Activated CD4-positive, alpha-beta T cell treated with anti-CD3 and anti-CD28 coated beads for 36 hours (primary cell): ENCODE data around the gene SIRPB1. TPM values are rescaled to one million over a fixed set of nuclear protein-coding genes. Genes with fewer than 3 reads are reported as not detected.
"Not testable (repeated sequence)": the region's sequence is repeated elsewhere in the genome, so short reads cannot be mapped to it uniquely, and the experiment has no call there.

Experiments used
- ATAC-seq: fragments of 200-7000 bp; cut with Tn5 transposase; one replicate; pipeline ENCODE4 v1.10.0; 2021; ENCODE audit warnings: mild to moderate bottlenecking, moderate library complexity
- CTCF ChIA-PET: fragments of 350-600 bp; sonication (Branson Sonifier 250); formaldehyde crosslinking; loops from one replicate; lab custom pipeline; 2021; ENCODE audit warnings: antibody characterized with exemption; lab: Charles Lee
- POLR2A ChIA-PET: fragments of 350-600 bp; sonication (Branson Sonifier 250); formaldehyde crosslinking; loops from one replicate; lab custom pipeline; 2021; ENCODE audit warnings: antibody characterized with exemption, inconsistent platforms; lab: Charles Lee
- DNase-seq: peaks from one replicate; pipeline ENCODE4 v3.0.0-alpha.2; 2020
- H3K27ac Mint-ChIP-seq: one replicate; pipeline ENCODE4 v1.8.0; 2021; ENCODE audit warnings: mixed read lengths
- H3K27me3 Mint-ChIP-seq: one replicate; pipeline ENCODE4 v1.8.0; 2021; ENCODE audit warnings: mixed read lengths
- H3K36me3 Mint-ChIP-seq: one replicate; pipeline ENCODE4 v1.8.0; 2021; ENCODE audit warnings: low read depth, mixed read lengths
- H3K4me1 Mint-ChIP-seq: one replicate; pipeline ENCODE4 v1.8.0; 2021; ENCODE audit warnings: mixed read lengths
- H3K4me3 Mint-ChIP-seq: one replicate; pipeline ENCODE4 v1.8.0; 2021; ENCODE audit warnings: mild to moderate bottlenecking, moderate library complexity, mixed read lengths
- H3K9me3 Mint-ChIP-seq: one replicate; pipeline ENCODE4 v1.8.0; 2021; ENCODE audit warnings: low read depth, mixed read lengths
- intact Hi-C, 2 experiments: fragments of 100-400 bp; cut with DNase I in 1 of 2; cut with micrococcal nuclease in 1 of 2; formaldehyde crosslinking; loops; one replicate each; pipeline versions ENCODE4 v1.14.2 to v1.15.1; 2022 to 2024; cut with DNase I, micrococcal nuclease
- total RNA-seq, 2 experiments: library from RNA; stranded (reverse); gene quantifications; one replicate each; pipeline ENCODE4 v1.2.3, GENCODE V29; 2021

The SIRPB1 gene
- total RNA-seq, 2 experiments from 2014 or later, result 1.0 to 2.1 TPM

GRCh38 chr20:1657556-1658334, 37.9 kb upstream of the SIRPB1 start, which contains the start of gene SIRPG:
TSS of gene SIRPG (minus strand) at chr20:1657779. CDS start at chr20:1657714, 65 bp downstream.
- ChIA-PET CTCF (interaction anchor here (1.2 kb wide), 1 partner anchor 10 kb away, joined by 5 read pairs; no protein-coding TSS in a partner anchor), POLR2A (no interaction called here)
- H3K36me3 Mint-ChIP-seq, result peaks cover 40% of the 10 kb centered on the region
- peaks cover 90% of the 10 kb centered on the region for H3K4me1 Mint-ChIP-seq
- no peaks in the 10 kb centered on the region for H3K27me3 Mint-ChIP-seq
- peak within 1 kb of the TSS; percentile 98 for H3K27ac Mint-ChIP-seq
- H3K9me3 Mint-ChIP-seq, result peaks cover 13% of the 10 kb centered on the region
- intact Hi-C loops, result loop anchor here in 1 of 2 experiments (5.0 kb wide), 1 partner anchor 75 kb away; no protein-coding TSS in a partner anchor
- ATAC-seq, result peak; percentile 54
- peak within 1 kb of the TSS; percentile 84 for H3K4me3 Mint-ChIP-seq
- DNase-seq, result peak; percentile 59

GRCh38 chr20:1656844-1657243, 37.0 kb upstream of the SIRPB1 start:
- Mint-ChIP-seq H3K27ac (peak overlapping the region; percentile 98), H3K4me1 (peaks cover 88% of the 10 kb centered on the region), H3K9me3 (peaks cover 14% of the 10 kb centered on the region), H3K4me3 (peak overlapping the region; percentile 84), H3K36me3 (peaks cover 39% of the 10 kb centered on the region), H3K27me3 (no peaks in the 10 kb centered on the region)
- DNase-seq, result no peak
- CTCF ChIA-PET, result interaction anchor here (1.2 to 1.3 kb wide), 2 partner anchors 9 to 10 kb away, joined by 3 to 5 read pairs; no protein-coding TSS in a partner anchor
- POLR2A ChIA-PET, result interaction anchor here (1.1 kb wide), 1 partner anchor 34 kb away, joined by 4 read pairs; no protein-coding TSS in a partner anchor
- ATAC-seq, result peak; percentile 25
- intact Hi-C loops, result loop anchor here in 1 of 2 experiments (5.0 kb wide), 1 partner anchor 75 kb away; no protein-coding TSS in a partner anchor

DNA sequence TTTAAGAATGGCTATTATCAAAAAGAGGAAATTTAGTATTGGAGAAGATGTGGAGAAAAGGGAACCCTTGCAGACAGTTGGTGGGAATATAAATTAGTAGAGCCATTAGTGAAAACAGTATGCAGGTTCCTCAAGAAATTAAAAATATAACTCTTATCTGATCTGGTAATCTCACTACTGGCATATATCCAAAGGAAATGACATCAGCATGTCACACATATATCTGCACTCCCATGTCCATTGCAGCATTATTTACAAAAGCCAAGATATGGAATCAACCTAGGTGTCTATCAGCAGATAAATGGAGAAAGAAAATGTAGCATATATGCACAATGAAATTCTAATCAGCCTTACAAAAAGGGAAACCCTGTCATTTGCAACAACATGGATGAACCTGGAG, 35.2 kb upstream of the SIRPB1 start:
- DNase-seq (no peak), ATAC-seq (no peak)
- intact Hi-C loops, result loop anchor here in 1 of 2 experiments (5.0 kb wide), 1 partner anchor 77 kb away; no protein-coding TSS in a partner anchor
- ChIA-PET CTCF (no interaction called here), POLR2A (no interaction called here)
- peak overlapping the region; percentile 90 for H3K27ac Mint-ChIP-seq
- H3K4me3 Mint-ChIP-seq, result peak overlapping the region; percentile 78
- H3K36me3 Mint-ChIP-seq, result peaks cover 39% of the 10 kb centered on the region
- H3K27me3 Mint-ChIP-seq, result no peaks in the 10 kb centered on the region
- peaks cover 14% of the 10 kb centered on the region for H3K9me3 Mint-ChIP-seq
- peaks cover 89% of the 10 kb centered on the region for H3K4me1 Mint-ChIP-seq

GRCh38 chr20:1652960-1653359, 33.2 kb upstream of the SIRPB1 start:
- Mint-ChIP-seq H3K4me1 (peaks cover 83% of the 10 kb centered on the region), H3K36me3 (peaks cover 53% of the 10 kb centered on the region), H3K9me3 (peaks cover 14% of the 10 kb centered on the region), H3K27me3 (no peaks in the 10 kb centered on the region), H3K4me3 (peak overlapping the region; percentile 2), H3K27ac (peak overlapping the region; percentile 81)
- POLR2A ChIA-PET, result no interaction called here
- ATAC-seq (peak; percentile 25), DNase-seq (no peak)
- intact Hi-C loops, result loop anchor here in 1 of 2 experiments (2.0 kb wide), 2 partner anchors 20 kb away; no protein-coding TSS in a partner anchor
- CTCF ChIA-PET, result no interaction called here

DNA sequence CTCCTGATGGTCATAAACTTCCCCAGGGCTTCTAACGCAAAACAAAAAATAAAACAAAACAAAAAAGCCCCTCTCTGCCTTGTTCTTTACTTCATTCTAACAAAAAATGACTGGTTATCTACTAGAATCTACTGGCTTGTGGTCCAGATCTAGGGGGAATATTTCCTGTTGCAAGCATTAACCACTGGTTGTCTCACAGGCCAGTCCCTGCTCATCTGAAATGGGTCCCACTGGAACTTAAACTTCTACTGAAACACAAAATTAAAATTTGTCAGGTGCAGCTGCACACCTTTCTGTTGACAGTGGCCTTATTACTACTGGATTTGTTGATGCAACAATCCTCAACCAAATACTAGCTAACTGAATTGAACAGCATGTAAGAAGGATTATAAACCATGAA, 32.3 kb upstream of the SIRPB1 start:
- H3K36me3 Mint-ChIP-seq, result peaks cover 60% of the 10 kb centered on the region
- peaks cover 14% of the 10 kb centered on the region for H3K9me3 Mint-ChIP-seq
- ChIA-PET POLR2A (no interaction called here), CTCF (interaction anchor here (0.6 to 1.4 kb wide), 2 partner anchors 9 to 95 kb away, joined by 3 read pairs; partner anchors contain the start of gene SIRPD)
- intact Hi-C loops, result loop anchor here in 1 of 2 experiments (2.0 kb wide), 2 partner anchors 19 to 21 kb away; no protein-coding TSS in a partner anchor
- no peaks in the 10 kb centered on the region for H3K27me3 Mint-ChIP-seq
- DNase-seq (no peak), ATAC-seq (no peak)
- no peak overlapping the region for H3K4me3 Mint-ChIP-seq
- H3K4me1 Mint-ChIP-seq, result peaks cover 84% of the 10 kb centered on the region
- H3K27ac Mint-ChIP-seq, result peak overlapping the region; percentile 19

- H3K4me3 Mint-ChIP-seq, result no peak overlapping the region
- DNase-seq (no peak), ATAC-seq (no peak)
- intact Hi-C loops, result loop anchor here in 1 of 2 experiments (2.0 kb wide), 2 partner anchors 19 to 21 kb away; no protein-coding TSS in a partner anchor
- CTCF ChIA-PET, result interaction anchor here (0.6 to 1.5 kb wide), 4 partner anchors 9 to 462 kb away, joined by 3 to 5 read pairs (median 3); partner anchors contain the start of gene SIRPD
- H3K4me1 Mint-ChIP-seq, result peaks cover 86% of the 10 kb centered on the region
- peaks cover 14% of the 10 kb centered on the region for H3K9me3 Mint-ChIP-seq
- H3K27me3 Mint-ChIP-seq, result no peaks in the 10 kb centered on the region
- H3K36me3 Mint-ChIP-seq, result peaks cover 62% of the 10 kb centered on the region
- peak overlapping the region; percentile 67 for H3K27ac Mint-ChIP-seq
- POLR2A ChIA-PET, result interaction anchor here (0.6 kb wide), 2 partner anchors 125 to 881 kb away, joined by 3 read pairs; no protein-coding TSS in a partner anchor
Observed at GRCh38 chr20:1651268-1652058, 31.7 kb upstream of the SIRPB1 start.

DNA sequence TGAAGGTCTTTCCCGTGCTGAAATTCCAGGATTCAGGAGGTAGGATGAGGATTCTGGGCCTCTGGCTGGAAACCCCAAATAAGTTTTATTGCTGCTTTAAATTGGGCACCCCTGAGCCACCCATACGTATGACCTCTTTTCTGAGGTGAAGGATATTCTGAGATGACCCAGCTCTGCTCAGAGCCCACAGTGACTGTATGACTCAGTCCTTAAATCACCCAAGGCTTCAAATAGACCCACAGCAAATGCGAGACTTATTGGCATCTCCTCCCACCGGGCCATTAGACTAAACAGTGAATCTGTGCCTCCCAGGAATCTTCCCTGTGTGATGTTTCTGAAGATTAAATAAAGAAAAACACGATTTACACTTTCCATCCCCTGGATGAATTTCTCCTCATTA, 28.3 kb upstream of the SIRPB1 start:
- ATAC-seq (peak; percentile 46), DNase-seq (no peak)
- Mint-ChIP-seq H3K27me3 (no peaks in the 10 kb centered on the region), H3K9me3 (peaks cover 4% of the 10 kb centered on the region), H3K36me3 (peaks cover 58% of the 10 kb centered on the region), H3K27ac (no peak overlapping the region), H3K4me3 (no peak overlapping the region), H3K4me1 (peaks cover 72% of the 10 kb centered on the region)
- intact Hi-C loops, result no loop called here
- POLR2A ChIA-PET, result interaction anchor here (1.6 to 2.0 kb wide), 2 partner anchors 11 to 17 kb away, joined by 4 read pairs; no protein-coding TSS in a partner anchor
- CTCF ChIA-PET, result interaction anchor here (0.7 to 1.3 kb wide), 4 partner anchors 9 to 144 kb away, joined by 3 to 5 read pairs (median 4); partner anchors contain the start of gene SIRPG

GRCh38 chr20:1646975-1647431, 27.2 kb upstream of the SIRPB1 start:
- POLR2A ChIA-PET, result interaction anchor here (0.9 to 2.0 kb wide), 2 partner anchors 18 to 37 kb away, joined by 3 to 4 read pairs; no protein-coding TSS in a partner anchor
- intact Hi-C loops, result no loop called here
- DNase-seq (peak; percentile 67), ATAC-seq (peak; percentile 81)
- peaks cover 1% of the 10 kb centered on the region for H3K9me3 Mint-ChIP-seq
- no peaks in the 10 kb centered on the region for H3K27me3 Mint-ChIP-seq
- peaks cover 53% of the 10 kb centered on the region for H3K36me3 Mint-ChIP-seq
- peak overlapping the region; percentile 89 for H3K27ac Mint-ChIP-seq
- H3K4me3 Mint-ChIP-seq, result no peak overlapping the region
- CTCF ChIA-PET, result interaction anchor here (0.7 to 1.3 kb wide), 5 partner anchors 11 to 898 kb away, joined by 3 to 5 read pairs (median 3); partner anchors contain the start of gene SIRPG
- peaks cover 63% of the 10 kb centered on the region for H3K4me1 Mint-ChIP-seq

DNA sequence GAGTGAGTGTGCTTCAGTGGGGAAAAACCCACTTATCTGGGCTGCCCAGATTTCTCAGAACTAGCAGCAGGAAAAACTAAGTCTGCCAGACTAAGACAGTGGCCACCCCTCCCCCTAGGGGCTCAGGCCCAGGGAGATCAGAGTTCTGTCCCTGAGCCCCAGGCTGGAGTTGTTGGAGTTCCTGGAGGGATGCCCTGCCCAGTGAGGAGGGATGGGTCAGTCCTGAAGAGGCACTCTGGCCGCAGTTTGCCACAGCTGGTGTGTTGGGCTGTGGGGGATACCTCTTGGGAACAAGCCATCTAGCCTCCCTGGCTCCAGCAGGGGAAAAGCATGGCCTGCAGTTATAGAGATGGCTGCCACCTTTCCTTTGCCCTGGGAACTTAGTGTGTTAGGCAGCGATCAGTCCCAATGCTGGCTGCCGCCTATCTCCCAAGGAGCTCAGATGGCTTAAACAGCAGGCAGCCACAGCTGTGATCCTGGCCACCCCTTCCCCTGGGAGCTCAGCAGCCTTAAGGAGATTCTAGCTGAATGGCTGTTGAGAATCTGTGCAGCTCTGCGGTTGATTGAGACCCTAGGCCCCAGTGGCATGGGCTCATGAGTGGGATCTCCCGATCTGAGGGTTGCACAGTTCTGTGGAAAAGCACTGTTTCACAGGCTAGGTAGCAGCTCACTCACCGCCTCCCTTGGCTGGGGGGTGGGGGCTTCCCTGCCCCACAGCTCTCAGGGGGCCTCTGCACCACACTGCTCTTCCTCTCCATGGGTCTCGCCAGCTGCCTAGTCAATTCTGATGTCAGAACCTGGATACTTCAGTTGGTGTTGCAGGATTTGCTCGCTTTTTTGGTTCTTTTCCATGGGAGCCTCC, 24.5 kb upstream of the SIRPB1 start:
- Mint-ChIP-seq H3K4me1 (peaks cover 42% of the 10 kb centered on the region), H3K27me3 (no peaks in the 10 kb centered on the region), H3K36me3 (peaks cover 52% of the 10 kb centered on the region), H3K9me3 (peaks cover 11% of the 10 kb centered on the region), H3K27ac (no peak overlapping the region), H3K4me3 (no peak overlapping the region)
- ATAC-seq, result no peak
- intact Hi-C loops, result no loop called here
- CTCF ChIA-PET, result interaction anchor here (1.1 kb wide), 1 partner anchor 22 kb away, joined by 3 read pairs; no protein-coding TSS in a partner anchor
- POLR2A ChIA-PET, result no interaction called here
- DNase-seq, result no peak

GRCh38 chr20:1638643-1639042, 18.8 kb upstream of the SIRPB1 start:
- POLR2A ChIA-PET, DNase-seq, H3K27ac Mint-ChIP-seq, H3K27me3 Mint-ChIP-seq, H3K4me3 Mint-ChIP-seq, intact Hi-C loops, ATAC-seq, CTCF ChIA-PET: not testable (repeated sequence)
- Mint-ChIP-seq H3K9me3 (peaks cover 10% of the 10 kb centered on the region), H3K4me1 (peaks cover 20% of the 10 kb centered on the region), H3K36me3 (peaks cover 40% of the 10 kb centered on the region)
